ENCODE results near the gene SLC13A3.
"Not testable (repeated sequence)": the region's sequence is repeated elsewhere in the genome, so short reads cannot be mapped to it uniquely, and the experiment has no call there.

The SLC13A3 gene

GRCh38 chr20:46681032-46681854, 30.0 kb upstream of the SLC13A3 start:
- DNase-seq (ENCODE audit: low spot score): peak; percentile 42

DNA sequence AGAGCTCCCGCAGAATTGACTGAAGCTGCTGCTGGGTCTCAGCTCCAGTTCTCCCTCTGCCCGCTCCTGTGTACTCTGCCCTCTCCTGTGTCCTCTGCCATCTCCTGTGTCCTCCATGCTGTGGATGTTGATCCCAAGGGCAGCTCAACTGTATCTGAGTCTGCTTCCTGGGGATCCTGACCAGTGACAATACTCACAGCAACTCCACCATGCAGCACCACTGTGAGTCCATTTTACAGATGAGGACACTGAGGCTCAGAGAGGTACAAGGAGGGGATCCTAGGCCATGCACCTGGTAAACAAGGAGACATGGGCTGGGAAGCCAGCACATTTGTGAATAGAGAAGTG, 29.4 kb upstream of the SLC13A3 start:
- no peak for DNase-seq (ENCODE audit: low spot score)

GRCh38 chr20:46678516-46678915, 27.3 kb upstream of the SLC13A3 start:
- no peak for DNase-seq (ENCODE audit: low spot score)

- DNase-seq (ENCODE audit: low spot score): no peak
Observed at GRCh38 chr20:46677608-46678007, 26.3 kb upstream of the SLC13A3 start.

DNA sequence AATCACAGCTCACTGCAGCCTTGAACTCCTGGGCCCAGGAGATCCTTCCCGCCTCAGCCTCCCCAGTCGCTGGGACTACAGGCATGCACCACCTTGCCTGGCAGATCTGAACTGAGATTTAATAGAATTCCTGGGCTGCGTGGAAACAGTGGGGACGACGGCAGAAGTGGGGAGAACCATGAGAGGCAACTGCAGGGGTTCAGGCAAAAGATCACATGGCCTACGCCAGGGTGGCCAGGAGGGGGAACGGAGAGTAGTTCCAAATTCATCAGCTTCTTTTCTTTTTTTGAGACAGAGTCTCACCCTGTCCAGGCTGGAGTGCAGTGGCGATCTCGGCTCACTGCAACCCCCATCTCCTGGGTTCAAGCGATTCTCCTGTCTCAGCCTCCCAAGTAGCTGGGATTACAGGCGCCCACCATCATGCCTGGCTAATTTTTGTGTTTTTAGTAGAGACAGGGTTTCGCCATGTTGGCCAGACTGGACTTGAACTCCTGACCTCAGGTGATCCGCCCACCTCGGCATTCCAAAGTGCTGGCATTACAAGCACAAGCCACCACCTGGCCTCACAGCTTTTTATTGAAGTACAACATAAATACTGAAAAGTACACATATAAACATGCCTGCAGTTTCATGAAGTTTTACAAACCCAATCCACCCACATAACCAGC, 25.5 kb upstream of the SLC13A3 start:
- not testable (repeated sequence) for DNase-seq (ENCODE audit: low spot score)

- DNase-seq (ENCODE audit: low spot score): no peak
Observed at GRCh38 chr20:46674253-46675083, 23.2 kb upstream of the SLC13A3 start.

GRCh38 chr20:46673394-46674252, 22.4 kb upstream of the SLC13A3 start:
- DNase-seq (ENCODE audit: low spot score): no peak

DNA sequence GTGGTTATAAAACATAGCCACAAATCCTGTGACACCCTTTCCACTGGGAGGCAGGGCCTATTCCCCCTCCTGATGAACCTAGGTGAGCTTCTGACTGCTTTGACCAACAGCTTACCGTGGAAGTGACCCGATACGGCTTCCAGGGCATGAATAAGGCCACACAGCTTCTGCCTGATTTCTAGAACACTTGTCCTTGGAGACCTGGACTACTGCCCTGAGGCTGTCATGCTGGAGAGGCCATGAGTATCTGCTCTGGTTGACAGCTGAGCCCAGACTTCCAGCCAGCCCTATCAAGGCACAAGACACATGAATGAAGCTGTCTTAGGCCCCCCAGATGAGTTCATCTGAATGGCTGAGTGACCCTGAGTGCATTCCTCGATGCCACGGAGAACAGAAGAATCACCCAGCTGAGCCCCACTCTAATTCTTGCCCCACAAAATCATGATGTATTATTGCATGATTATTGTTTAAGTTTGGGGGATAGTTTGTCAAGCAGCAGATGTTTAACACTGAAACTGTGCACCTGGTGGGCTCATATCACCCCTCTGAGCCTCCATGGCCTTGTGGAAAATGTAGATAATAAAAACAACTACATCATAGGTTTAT, 21.4 kb upstream of the SLC13A3 start:
- DNase-seq (ENCODE audit: low spot score): no peak

GRCh38 chr20:46671866-46672542, 20.7 kb upstream of the SLC13A3 start:
- no peak for DNase-seq (ENCODE audit: low spot score)

GRCh38 chr20:46670585-46671584, 19.6 kb upstream of the SLC13A3 start:
- peak; percentile 41 for DNase-seq (ENCODE audit: low spot score)

GRCh38 chr20:46670228-46670584, 18.9 kb upstream of the SLC13A3 start:
- DNase-seq (ENCODE audit: low spot score): no peak

DNA sequence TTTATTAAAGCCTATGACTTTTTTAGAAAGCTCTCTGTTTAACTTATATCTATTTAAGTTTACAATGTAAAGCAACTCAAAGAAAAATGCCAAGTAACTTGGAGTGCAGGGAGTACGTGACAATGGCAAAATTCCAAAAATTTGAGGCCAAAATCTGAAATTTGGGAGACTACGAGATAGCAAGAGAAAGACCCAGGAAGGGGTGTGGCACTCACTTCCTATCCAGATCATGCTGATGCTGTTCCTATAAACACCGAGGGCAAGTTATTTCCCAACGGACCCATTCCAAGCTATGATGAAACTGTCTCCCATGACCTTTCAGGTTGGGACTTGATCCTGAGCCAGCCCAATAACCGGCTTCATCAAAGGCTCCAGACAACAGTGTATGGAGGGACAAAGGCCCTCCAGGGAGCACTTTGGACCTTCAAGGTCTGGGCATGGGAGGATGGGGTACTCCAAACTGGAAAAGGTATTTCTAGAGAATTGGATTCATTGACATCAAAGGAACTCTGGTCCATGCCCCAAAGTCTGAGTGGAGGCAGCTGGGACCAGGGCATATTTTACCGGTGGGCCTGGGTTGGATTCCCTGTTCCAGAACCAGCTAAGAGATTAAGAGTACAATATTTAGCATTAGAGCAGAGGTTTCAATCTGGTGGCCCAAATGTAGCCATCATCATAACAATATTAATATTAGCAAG, 15.7 kb upstream of the SLC13A3 start:
- DNase-seq (ENCODE audit: low spot score): no peak

DNA sequence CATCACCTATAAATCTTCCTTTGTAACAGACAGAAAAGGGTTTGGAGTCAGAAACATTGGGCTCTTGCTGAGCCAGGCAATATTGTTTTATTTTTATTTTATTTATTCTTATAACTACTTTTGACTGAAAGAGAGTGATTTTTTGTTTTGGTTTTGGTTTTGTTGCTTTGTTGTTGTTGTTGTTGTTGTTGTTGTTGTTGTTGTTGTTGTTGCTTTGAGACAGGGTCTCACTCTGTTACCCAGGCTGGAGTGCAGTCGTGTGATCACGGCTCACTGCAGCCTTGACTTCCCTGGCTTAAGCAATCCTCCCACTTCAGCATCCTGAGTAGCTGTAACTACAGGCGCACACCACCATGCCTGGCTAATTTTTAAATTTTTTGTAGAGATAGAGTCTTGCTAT, 15.0 kb upstream of the SLC13A3 start:
- no peak for DNase-seq (ENCODE audit: low spot score)

DNA sequence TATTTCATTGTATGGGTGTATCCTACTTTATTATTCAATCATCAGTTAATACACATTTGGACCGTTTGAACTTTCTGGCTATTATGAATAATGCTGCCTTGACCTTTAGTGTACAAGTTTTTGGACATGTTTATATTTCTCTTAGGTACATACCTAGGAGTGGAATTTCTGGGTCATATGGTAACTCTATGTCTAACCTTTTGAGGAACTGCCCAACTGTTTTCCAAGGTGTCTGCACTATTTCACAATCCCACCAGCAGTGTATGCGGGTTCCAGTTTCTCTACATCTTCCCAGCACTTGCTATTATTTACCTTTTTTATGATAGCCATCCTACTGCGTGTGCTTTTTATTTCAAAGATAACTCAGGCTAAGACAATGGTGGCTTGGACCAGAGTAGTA, 14.3 kb upstream of the SLC13A3 start:
- DNase-seq (ENCODE audit: low spot score): no peak

DNA sequence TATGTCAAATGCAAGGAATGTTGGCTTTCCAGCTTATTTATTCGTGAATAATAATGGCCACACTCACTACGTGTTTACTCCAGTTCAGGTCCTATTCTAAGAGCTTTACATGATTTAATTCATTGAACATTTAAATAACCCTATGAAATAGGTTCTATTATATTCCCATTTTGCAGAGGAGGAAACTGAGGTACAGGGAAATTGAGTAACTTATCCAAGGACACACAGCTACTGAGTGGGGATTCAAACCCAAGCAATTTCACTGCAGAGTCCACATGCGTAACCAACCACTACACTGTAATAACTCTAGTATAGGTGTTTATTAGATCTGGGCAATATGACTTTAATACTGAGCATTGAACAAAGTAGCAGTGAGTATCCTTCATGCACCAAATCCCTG, 12.3 kb upstream of the SLC13A3 start:
- DNase-seq (ENCODE audit: low spot score): no peak

- DNase-seq (ENCODE audit: low spot score): no peak
Observed at GRCh38 chr20:46661659-46662058, 10.4 kb upstream of the SLC13A3 start.

DNA sequence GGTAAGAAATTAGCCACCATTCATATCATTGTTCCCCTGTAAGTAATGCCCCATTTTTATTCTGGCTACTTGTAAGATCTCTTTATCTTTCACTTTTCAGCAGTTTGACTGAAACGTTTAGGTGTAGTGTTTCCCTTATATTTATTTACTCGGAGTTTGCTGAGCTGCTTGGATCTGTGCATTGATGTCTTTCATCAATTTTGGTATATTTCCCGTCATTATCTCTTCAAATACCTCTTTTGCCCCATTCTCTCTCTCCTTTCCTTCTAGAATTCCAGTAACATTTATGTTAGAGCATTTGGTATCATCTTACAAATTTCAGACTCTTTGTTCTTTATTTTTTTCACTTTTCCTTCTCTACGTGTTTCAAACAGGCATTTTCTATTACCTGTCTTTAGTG, 9.2 kb upstream of the SLC13A3 start:
- no peak for DNase-seq (ENCODE audit: low spot score)

GRCh38 chr20:46657618-46658017, 6.4 kb upstream of the SLC13A3 start:
- DNase-seq (ENCODE audit: low spot score): no peak

GRCh38 chr20:46657137-46657536, 5.9 kb upstream of the SLC13A3 start:
- no peak for DNase-seq (ENCODE audit: low spot score)
